GM19372 (cell line): Measurements from ENCODE around the gene STK25.

Experiments
- ATAC-seq: cut with Tn5 transposase; IDR thresholded peaks from one replicate; pipeline ENCODE4 v1.9.1; 2021; ENCODE audit warnings: mild to moderate bottlenecking, low read depth, moderate library complexity; ENCODE audit not compliant: unreplicated experiment

STK25 gene

DNA sequence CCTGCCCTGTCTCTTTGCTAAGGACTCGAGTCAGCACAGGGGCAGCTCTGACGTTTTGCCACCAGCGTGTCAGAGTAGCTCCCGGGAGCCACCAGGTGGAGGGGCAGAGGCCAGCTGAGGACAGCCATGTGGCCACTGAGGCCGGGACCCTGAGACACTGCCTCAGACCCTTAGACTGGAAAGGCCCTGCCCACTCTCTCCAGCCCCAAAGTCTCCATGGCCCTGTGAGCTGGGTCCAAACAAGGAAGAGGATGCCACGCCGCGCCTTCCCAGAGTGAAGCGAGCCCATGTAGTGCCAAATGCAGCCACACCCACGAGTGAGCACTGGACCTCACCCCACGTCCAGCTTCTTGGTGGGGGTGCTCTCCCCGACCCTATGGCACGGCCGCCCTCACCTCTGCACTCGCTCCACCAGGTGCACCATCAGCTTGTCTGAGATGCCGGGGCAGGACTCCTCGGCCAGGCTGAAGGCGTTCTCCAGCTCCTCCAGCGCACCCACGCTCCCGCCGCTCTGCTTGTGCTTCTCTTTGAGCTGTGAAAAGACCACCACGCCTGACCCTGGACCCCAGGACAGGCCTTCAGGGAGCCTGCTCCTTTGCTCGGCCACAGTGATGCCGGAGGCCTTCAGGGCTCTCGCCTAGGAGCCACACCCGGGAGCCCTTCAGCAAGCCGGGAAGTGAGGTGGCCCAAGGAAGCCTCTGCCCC, 12.2 kb downstream of the STK25 start:
- no peak for ATAC-seq

DNA sequence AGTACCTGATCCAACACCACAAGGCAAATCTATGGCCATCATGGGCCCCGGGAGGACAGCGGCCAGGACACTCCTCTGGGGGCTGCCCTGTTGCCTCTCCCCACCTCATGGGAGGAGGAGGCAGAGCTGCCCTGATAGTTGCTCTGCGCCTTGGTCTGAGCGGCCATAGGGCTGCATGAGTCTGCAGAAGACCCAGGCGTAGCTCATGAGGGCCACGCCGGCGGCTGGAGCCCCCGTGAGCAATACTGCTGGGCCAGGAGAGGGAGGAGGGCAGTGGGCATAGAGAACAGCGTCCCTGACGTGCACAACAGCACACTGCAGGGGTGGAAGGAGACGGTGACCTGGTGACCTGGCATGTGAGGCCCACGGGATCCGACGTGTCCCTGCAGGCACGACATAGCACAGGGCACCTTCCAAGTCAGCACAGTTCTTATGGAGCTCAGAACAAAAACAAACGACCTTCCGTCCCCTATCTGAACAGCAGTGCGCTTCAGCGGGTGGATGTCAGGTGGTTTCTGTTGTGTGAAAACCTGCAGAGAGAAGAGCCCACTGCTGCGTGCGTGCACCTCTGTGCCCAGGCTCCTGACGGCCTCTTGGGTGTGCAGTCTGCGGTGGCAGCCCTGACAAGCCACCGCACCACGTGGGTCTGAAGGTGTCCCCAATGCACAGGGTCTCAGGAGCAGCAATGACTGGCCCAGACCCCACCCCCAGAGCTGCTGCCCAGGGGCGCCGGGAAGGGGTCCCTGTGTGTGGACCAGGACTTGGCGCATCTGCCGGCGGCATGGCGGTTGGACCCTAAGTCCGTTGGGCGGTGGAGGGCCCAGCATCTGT, 13.0 kb downstream of the STK25 start:
- no peak for ATAC-seq

DNA sequence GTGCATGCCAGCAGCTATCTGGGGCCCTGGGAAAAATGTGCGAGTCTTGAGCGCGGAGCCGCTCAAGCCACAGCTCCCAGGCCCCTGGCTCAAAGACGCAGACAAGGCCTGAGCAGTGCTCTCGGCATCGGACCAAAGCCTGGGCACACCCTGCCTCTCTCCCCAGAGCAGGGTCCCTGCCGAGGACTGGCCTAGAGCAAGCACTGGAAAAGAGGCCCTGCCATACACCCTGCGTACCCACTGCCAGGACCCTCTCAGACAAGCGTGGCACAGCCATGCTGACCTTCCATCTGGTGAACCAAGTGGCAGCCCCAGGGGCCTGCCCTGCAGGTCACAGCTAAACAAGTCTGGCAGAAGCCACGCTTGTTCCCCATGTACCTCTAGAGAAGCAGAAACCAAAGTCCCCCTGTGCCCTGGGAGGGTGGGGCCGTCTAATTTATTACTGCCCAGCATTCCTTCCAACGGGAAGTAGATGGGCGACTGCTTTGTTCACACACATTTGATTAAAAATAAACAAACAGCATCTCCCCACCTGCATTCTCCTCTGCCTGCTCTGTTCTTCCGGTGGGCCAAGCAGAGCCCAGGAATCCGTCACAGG, 14.0 kb downstream of the STK25 start:
- ATAC-seq = no peak

DNA sequence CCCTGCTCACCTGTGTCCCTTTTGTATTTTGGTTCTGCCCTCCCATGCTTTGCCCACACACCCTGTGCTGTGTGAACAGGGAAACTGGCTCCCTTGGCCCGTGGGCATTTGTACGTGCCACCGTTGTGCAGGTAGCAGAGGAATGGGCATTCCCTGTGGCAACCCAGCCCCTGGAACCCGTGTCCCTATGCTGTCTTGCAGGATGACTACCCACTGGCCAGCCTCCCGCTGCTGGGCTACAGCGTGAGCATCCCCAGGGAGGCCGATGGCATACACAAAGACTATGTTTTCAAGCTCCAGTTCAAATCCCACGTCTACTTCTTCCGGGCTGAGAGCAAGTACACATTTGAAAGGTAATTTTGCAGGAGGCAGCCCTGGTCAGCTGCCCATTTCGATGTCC, 15.3 kb downstream of the STK25 start:
- no peak for ATAC-seq

DNA sequence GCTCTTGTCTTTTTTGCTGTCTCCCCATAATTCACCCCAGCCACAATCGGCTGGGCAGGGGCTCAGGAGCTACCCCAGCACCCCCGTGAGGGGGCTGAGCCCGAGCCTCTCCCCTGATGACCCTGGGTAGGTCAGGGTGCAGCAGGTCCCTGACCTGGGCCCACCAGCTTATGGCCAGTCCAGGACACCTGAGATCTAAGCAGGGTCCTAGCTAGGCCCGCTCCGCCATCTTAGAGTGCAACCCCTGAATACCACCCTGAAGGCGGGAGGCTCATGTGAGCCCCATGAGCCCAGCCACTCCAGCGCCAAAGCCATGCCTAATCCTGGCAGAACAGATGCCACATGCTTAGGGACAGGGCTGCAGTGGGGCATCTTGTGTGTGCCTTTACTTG, 16.2 kb downstream of the STK25 start:
- ATAC-seq = no peak

DNA sequence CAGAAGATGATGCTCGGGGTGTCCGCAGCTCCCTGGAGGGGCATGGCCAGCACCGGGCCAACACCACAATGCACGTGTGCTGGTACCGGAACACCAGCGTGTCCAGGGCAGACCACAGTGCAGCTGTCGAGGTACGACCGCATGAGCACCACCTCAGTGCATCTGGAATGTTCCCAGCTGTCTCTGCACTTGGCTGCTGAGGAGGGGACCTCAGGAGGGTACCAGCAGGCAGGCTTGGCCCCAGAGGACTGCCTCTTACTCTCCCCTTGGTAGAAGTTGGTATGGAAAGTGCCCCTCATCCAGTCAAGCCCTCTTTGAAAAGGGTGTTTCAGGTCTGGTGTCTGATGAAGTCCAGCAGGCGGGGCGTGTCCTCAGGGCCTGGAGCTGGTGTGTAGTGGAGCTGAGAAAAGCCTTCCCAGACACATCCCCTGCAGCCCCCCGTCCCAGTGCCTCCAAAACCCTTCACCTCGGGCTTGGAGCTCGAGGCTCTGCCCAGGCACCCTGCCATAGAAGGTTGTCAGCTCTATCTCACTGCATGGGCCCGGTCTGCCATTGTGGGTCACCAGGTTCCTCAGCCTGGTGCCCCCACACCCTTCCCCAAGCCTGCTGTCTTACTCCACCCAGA, 16.7 kb downstream of the STK25 start:
- ATAC-seq = no peak

DNA sequence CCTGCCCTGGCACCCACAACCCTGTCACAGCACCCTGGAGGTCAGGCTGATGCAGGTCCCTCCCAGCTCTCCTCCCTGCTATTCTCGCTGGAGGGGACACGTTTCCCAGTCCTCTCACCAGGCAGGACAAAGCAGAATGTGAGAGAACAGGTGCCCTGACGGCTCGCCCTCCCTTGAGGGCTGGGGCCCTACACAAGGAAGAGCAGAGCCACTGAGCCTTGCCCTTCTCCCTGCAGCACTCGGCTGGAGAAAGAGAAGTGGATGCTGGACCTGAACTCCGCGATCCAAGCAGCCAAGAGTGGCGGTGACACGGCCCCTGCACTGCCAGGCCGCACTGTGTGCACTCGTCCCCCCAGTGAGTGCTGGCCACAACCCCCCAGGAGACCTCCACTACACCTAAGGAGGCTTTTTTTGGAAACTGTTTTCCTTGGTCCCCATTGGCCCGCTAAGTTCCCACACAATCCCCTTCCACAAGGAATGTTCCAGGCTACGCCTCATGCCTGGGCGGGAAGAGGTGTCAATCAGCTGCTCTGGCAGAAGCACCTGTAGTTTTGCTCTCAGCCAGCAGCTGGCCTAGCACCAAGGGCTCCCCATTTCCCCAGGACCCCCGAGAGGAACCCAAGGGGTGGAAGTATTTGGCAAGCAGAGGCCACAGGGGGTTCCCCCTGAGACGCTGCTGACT, 17.4 kb downstream of the STK25 start:
- ATAC-seq = no peak

DNA sequence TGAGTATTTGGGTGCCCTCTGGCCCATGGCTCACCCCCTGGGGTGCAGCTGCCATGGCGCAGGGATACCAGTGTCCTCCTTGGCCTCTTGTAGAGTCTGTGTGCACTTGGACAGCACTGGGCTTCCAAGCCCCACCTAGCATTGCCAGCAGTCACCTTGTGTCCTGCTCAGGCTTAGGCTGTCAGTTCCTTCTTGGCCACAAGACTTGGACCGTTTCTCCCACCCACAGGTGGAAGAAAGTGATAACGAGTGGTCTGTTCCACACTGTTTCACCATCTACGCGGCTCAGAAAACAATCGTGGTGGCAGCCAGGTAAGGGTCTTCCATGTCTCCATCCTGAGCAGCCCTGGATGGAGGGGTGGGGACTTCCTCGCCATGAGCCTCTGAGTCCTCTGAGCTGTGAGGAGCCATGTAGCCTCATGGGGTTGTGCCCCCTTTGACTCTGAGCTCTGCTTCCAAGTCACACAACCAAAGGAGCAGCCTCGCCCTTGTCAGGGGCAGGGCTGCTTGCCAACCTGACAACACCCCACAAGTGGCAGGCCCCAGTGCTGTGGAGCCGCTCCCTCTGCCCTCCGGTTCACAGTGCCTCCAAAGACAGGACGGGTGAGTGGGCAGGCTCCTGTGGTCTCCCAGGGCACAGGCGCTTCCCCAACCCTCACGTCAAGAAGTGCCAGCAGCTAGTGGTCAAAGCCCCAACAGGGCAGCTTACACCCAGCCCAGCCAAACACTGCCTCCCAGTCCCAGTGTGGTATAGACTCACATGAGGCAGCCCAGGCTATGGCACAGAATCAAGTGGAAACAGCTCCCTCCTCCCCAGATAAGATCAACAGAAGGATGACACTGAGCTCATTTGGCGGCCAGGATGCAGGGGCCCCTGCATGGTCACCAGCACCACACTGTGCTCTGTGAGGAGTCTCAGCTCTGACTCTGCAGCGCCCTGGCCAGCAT, 18.4 kb downstream of the STK25 start:
- no peak for ATAC-seq

DNA sequence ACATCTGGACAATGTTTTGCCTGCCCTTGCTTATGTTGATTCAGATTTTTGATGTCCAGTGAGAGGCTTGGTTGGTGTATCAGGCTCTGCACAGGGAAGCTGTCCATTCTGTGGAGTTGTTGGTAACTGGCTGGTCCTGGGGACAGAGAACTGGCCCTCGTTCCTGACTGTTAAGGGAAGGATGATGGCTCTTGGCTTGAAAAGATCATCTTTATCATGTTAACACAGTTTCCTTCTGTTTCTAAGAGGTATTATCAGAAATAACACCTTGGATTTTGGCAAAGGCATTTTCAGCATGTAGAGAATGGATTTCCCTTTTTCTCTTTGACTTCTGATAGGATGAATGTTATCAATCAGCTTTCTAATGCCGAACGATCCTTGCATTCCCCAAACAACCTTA, 19.3 kb downstream of the STK25 start:
- no peak for ATAC-seq

DNA sequence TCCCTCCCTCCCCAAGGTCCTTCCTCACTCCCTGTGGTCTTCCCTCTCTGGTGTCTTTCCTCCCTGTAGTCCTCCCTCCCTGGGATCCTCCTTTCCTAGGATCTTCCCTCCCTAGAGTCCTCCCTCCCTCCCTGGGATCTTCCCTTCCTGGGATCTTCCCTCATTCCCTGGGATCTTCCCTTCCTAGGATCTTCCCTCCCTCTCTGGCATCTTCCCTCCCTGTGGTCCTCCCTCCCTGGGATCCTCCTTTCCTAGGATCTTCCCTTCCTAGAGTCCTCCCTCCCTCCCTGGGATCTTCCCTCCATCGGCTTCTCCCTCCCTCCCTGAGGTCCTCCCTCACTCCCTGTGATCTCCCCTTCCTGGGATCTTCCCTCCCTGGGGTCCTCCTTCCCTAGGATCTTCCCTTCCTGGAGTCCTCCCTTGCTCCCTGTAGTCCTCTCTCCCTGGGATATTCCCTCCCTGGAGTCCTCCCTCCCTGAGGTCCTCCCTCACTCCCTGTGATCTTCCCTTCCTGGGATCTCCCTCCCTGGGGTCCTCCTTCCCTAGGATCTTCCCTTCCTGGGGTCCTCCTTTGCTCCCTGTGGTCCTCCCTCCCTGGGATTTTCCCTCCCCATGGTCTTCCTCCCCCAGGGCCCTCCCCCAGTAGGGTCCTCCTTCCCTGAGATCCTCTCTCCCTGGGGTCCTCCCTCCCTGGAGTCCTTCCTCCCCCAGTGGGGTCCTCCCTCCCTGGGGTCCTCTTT, 23.0 kb downstream of the STK25 start:
- no peak for ATAC-seq

DNA sequence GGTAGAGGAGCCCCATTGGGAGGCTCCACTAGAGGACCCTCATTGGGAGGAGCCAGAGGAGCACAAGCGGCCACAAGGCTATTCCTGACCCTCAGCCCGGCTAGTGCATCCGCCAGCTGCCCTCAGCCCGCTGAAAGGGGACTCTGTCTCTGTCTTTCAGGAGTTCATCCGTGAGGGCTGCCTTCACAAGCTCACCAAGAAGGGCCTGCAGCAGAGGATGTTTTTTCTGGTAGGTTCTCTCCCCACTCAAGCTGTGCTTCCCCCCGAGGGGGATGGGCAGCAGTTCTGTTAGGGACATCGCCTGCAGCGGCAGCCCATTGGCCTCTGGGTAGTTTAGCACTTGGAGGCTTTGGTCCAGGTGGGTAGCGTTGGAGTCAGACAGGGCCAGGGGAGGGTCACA, 25.1 kb downstream of the STK25 start:
- no peak for ATAC-seq

DNA sequence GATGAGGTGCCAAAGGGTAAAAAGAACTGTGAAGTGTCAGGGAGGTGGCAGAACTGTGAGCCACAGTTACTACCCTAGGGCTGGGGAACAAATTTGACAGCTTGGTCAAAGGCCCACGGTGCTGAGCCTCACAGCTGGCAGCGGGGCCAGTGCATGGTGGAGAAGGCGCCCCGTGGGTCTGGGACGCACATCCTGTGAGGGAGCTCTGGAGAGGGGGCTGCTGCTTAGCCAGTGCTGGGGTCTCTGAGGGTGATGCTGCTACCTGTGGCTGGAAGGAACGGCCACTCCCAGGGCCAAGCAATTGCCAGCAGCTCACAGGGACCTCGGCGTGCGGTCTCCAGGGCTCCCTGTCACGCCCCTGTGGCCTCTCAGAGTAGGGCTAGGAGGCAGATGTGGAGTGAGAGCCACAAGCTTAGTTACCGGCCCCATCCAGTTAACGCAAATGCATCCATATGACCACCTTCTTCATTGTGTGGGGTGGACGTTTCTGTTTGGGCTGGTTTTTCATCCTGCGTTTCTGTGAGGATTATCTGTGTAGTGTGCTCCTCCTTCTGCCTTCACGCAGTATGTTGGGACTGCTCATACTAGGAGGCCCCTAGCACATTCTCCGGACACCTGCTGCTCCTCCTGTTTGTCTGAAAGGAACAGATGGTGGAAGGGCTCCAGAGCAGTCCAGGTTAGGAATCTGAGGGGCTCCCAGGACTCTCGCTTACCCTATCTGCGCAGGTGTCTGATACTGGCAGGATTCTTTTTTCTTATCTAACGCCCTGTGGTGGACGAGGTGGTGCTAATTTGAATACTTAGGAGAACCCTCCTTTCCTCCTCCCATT, 26.0 kb downstream of the STK25 start:
- no peak for ATAC-seq

DNA sequence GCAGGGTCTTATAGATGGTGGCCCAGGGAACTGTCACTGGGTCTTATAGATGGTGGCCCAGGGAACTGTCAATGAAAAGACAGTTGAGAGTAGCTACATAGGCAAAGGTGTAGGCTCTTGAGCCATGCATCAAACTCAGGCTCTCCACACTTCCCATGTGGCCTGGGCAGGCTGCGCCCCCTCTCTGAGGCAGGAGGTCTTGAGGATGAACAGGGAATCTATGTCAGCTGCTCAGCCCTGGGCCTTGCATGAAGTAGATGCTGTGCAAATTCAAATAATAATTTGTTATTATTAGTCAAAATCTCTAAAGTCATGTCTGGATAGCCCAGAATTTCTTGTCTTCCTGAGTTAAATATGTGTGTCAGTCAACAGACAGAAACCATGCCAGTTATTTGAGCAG, 26.7 kb downstream of the STK25 start:
- ATAC-seq = no peak

DNA sequence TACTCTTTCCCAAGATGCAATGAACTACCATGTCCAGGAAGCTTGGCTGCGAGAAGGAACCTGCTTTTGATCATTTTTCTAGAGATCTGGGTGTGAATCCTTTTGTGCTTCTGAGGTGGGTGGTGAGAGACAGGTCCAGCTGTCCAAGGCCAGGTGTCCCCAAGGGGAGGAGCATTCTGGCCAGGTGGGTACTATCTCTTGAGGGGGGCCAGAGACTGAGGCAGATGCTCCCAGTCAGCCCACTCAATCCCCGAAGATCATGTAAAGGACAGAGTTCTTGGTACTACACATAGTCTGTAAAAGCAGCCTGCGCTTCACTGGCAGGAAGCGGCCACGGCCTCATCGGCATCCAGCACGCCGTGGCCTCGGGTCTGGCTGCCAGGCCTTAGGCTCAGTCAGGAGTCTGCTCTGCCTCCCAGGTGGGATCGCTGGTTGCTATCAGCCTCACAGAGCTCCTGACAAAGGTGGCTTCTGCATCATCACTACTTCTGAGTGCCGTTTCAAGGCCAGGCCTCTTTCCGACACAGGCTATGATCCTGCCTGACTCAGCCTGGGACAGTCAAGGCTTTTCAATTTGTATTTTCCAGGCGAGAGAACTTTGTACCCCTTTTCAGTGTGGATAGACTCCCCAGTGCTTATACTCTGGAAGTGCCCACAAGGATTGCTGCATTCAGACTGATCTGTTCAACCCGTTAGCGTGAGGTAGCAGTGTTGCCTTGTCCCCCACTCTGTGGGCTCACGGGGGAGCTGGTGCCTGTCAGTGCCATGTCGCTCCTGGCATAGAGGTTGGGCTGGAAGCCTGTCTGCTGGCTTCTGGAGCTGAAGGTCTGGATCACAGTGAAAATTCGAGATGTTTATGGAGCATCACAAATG, 29.1 kb downstream of the STK25 start:
- no peak for ATAC-seq

DNA sequence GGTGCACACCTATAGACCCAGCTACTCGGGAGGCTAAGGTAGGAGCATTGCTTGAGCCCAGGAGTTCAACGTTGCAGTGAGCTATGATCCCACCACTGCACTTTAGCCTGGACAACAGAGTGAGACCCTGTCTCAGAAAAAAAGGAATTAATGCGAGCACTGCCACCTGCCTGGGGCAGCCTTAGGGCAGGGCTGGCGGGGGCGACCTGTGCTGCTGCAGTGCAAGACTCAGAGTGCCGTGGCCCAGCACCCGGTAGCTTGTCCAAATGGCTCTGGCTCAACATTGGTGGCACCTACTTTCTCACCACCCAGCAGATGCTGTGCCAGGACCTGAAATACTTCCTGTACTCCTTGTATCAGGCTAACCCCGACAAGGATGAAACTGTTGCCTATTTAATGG, 30.2 kb downstream of the STK25 start:
- no peak for ATAC-seq

DNA sequence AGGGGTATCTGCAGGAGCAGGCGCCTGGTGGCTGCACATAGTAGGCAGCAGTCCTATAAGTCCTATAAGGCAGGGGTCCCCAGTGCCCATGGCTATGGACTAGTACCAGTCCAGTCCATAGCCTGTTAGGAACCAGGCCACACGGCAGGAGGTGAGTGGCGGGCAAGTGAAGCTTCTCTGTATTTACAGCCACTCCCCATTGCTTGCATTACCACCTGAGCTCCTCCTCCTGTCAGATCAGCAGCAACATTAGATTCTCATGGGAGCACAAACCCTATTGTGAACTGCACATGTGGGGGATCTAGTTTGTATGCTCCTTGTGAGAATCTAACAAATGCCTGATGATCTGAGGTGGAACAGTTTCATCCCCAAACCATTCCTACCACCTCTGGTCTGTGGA, 33.1 kb downstream of the STK25 start:
- ATAC-seq = no peak

DNA sequence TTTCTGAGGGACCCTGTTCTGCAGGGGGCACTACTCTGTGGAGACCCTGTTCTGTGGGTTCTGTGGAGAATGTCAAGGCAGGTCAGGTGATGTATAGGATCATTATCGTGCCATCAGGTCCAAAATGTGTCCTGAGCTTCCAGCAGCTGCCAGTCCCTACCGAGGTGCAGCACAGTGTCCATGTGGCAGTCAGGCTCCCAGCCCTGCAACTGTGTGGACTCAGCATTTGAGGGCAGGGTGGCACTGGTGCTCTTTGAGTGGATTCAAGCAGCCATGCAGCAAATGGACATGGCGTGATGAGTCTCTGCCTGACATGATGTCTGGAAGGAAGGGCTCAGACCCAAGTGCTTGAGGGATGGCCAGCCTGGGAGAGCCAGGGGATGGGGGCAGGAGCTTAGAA, 35.0 kb downstream of the STK25 start:
- ATAC-seq = no peak
